Smooth muscle cell (in vitro differentiated cells): ENCODE data around the gene GATB. TPM values are rescaled to one million over a fixed set of nuclear protein-coding genes. Genes with fewer than 3 reads are reported as not detected.

Experiments used
- DNase-seq: peaks from one replicate; lab custom pipeline; 2025; ENCODE audit not compliant: unreplicated experiment; lab: John Stamatoyannopoulos, UW
- H2AFZ ChIP-seq: fragments of 200-600 bp; sonication (generic); 2 replicates; pipeline ENCODE4 v1.6.0; 2016; ENCODE audit warnings: antibody characterized with exemption, low read depth, mild to moderate bottlenecking
- H3F3A ChIP-seq: fragments of 200-600 bp; sonication (generic); 2 replicates; pipeline ENCODE4 v1.6.0; 2017; ENCODE audit warnings: antibody characterized with exemption, low read depth
- H3K27ac ChIP-seq: fragments of 200-600 bp; sonication (generic); 2 replicates; pipeline ENCODE4 v1.5.1; 2016; ENCODE audit warnings: low read depth, mild to moderate bottlenecking
- H3K27me3 ChIP-seq: fragments of 200-600 bp; sonication (generic); 2 replicates; pipeline ENCODE4 v1.6.1; 2016; ENCODE audit warnings: low read depth, mild to moderate bottlenecking
- H3K36me3 ChIP-seq: fragments of 200-600 bp; sonication (generic); 2 replicates; pipeline ENCODE4 v1.5.1; 2016; ENCODE audit warnings: low read depth
- H3K4me1 ChIP-seq: fragments of 200-600 bp; sonication (generic); 2 replicates; pipeline ENCODE4 v1.5.1; 2016; ENCODE audit warnings: low read depth
- H3K4me2 ChIP-seq: fragments of 200-600 bp; sonication (generic); 2 replicates; pipeline ENCODE4 v1.6.0; 2016; ENCODE audit warnings: mild to moderate bottlenecking
- H3K4me3 ChIP-seq: fragments of 200-600 bp; sonication (generic); 2 replicates; pipeline ENCODE4 v1.5.1; 2016; ENCODE audit warnings: mild to moderate bottlenecking
- H3K79me2 ChIP-seq: fragments of 200-600 bp; sonication (generic); 2 replicates; pipeline ENCODE4 v1.6.0; 2016; ENCODE audit warnings: low read depth, mild to moderate bottlenecking
- H3K9ac ChIP-seq: fragments of 200-600 bp; sonication (generic); 2 replicates; pipeline ENCODE4 v1.6.0; 2016; ENCODE audit warnings: low read depth
- H3K9me3 ChIP-seq: fragments of 200-600 bp; sonication (generic); replicated peaks from 2 replicates; pipeline ENCODE4 v1.5.1; 2016; ENCODE audit warnings: low read depth
- H4K20me1 ChIP-seq: fragments of 200-600 bp; sonication (generic); 2 replicates; pipeline ENCODE4 v1.6.0; 2016; ENCODE audit warnings: low read depth
- CTCF ChIP-seq: fragments of 200-600 bp; sonication (generic); IDR thresholded peaks from 2 replicates; pipeline ENCODE4 v1.5.1; 2017; ENCODE audit warnings: borderline replicate concordance, mild to moderate bottlenecking, antibody characterized with exemption; ENCODE audit not compliant: insufficient read depth, poor library complexity, severe bottlenecking
- WGBS: methylation state at CpG from one replicate; pipeline ENCODE4 v1.1.7; 2016; ENCODE audit warnings: low lambda C conversion rate; 5-methylcytosine and 5-hydroxymethylcytosine counted together
- polyA plus RNA-seq: library from polyadenylated mRNA; unstranded; fragments of >200 nt; fragmentation: Nextera tagmentation; extraction: Ambion mirVana; gene quantifications from 2 replicates; pipeline ENCODE4 v1.2.1, GENCODE V29; 2016
- total RNA-seq: library from RNA; depleted of rRNA; stranded (reverse); fragments of >200 nt; gene quantifications from 2 replicates; pipeline ENCODE4 v1.2.3, GENCODE V29; 2014

GATB gene
- total and polyA plus RNA-seq, 2 experiments from 2014 or later, result 15.7 to 17.6 TPM

GRCh38 chr4:151691639-151692442 lies 69.0 kb downstream of the GATB start:
- 62% methylated on average over 14 of the region's 14 CpGs for WGBS
- Histone ChIP-seq H3K9me3 (no peaks in the 10 kb centered on the region), H3K4me2 (peak overlapping the region; percentile 61), H3K27ac (no peak overlapping the region), H3K4me1 (peaks cover 26% of the 10 kb centered on the region), H3K36me3 (no peaks in the 10 kb centered on the region), H3K4me3 (no peak overlapping the region), H3K9ac (no peak overlapping the region), H3K27me3 (no peaks in the 10 kb centered on the region), H3F3A (peaks cover 19% of the 10 kb centered on the region), H2AFZ (no peak overlapping the region), H3K79me2 (no peaks in the 10 kb centered on the region), H4K20me1 (peaks cover 5% of the 10 kb centered on the region)
- TF ChIP-seq CTCF, result no peak
- DNase-seq, result no peak

GRCh38 chr4:151690876-151691275 lies 69.9 kb downstream of the GATB start:
- Histone ChIP-seq H3K4me3 (no peak overlapping the region), H4K20me1 (peaks cover 5% of the 10 kb centered on the region), H3K36me3 (no peaks in the 10 kb centered on the region), H3K9me3 (no peaks in the 10 kb centered on the region), H2AFZ (no peak overlapping the region), H3K4me2 (peak overlapping the region; percentile 61), H3K27me3 (no peaks in the 10 kb centered on the region), H3K27ac (peak overlapping the region; percentile 73), H3K9ac (peak overlapping the region; percentile 10), H3K4me1 (peaks cover 26% of the 10 kb centered on the region), H3K79me2 (no peaks in the 10 kb centered on the region), H3F3A (peaks cover 19% of the 10 kb centered on the region)
- 45% methylated on average over 4 of the region's 4 CpGs for WGBS
- TF ChIP-seq CTCF, result no peak
- no peak for DNase-seq

- no peak for DNase-seq
- Histone ChIP-seq H3K27me3 (no peaks in the 10 kb centered on the region), H2AFZ (no peak overlapping the region), H3K4me1 (peaks cover 26% of the 10 kb centered on the region), H3K9ac (peak overlapping the region; percentile 10), H3K79me2 (no peaks in the 10 kb centered on the region), H3K36me3 (no peaks in the 10 kb centered on the region), H3F3A (peaks cover 19% of the 10 kb centered on the region), H3K4me2 (peak overlapping the region; percentile 61), H3K9me3 (no peaks in the 10 kb centered on the region), H3K27ac (peak overlapping the region; percentile 73), H4K20me1 (peaks cover 5% of the 10 kb centered on the region), H3K4me3 (no peak overlapping the region)
- no peak for TF ChIP-seq CTCF
- 2% methylated on average over 4 of the region's 4 CpGs for WGBS
These were observed 70.5 kb downstream of the GATB start for GRCh38 chr4:151690164-151690870.
